GM18858 (cell line): ENCODE results near the gene CD177.
"Not testable (repeated sequence)": the region's sequence is repeated elsewhere in the genome, so short reads cannot be mapped to it uniquely, and the experiment has no call there.

ENCODE experiments used
- ATAC-seq: cut with Tn5 transposase; IDR thresholded peaks from one replicate; pipeline ENCODE4 v1.9.1; 2021; ENCODE audit not compliant: unreplicated experiment

The CD177 gene, protein sequence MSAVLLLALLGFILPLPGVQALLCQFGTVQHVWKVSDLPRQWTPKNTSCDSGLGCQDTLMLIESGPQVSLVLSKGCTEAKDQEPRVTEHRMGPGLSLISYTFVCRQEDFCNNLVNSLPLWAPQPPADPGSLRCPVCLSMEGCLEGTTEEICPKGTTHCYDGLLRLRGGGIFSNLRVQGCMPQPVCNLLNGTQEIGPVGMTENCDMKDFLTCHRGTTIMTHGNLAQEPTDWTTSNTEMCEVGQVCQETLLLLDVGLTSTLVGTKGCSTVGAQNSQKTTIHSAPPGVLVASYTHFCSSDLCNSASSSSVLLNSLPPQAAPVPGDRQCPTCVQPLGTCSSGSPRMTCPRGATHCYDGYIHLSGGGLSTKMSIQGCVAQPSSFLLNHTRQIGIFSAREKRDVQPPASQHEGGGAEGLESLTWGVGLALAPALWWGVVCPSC

DNA sequence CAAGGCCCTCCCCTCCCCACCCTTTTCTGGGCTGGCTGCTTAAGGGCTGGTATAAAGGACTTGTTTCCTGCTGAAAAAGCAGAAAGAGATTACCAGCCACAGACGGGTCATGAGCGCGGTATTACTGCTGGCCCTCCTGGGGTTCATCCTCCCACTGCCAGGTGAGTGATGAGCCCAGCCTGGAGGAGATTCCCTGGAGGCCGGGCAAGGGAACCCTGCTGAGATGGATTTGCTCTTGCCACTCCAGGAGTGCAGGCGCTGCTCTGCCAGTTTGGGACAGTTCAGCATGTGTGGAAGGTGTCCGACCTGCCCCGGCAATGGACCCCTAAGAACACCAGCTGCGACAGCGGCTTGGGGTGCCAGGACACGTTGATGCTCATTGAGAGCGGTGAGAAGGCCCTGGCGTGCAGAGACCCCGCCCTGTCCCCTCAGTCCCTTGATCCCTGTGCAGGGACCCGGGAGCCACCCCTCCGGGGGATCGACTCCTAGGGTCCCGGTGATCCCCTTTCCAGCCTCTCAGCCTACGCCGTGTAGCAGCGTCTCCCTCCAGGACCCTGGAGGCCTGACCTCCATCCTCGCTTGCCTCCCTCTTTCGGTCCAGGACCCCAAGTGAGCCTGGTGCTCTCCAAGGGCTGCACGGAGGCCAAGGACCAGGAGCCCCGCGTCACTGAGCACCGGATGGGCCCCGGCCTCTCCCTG lies at the start of gene CD177:
Gene CD177 (plus strand): TSS at position 81 of the 699 bp plus-strand sequence. CDS start 29 bp downstream, at position 110.
- ATAC-seq = no peak

DNA sequence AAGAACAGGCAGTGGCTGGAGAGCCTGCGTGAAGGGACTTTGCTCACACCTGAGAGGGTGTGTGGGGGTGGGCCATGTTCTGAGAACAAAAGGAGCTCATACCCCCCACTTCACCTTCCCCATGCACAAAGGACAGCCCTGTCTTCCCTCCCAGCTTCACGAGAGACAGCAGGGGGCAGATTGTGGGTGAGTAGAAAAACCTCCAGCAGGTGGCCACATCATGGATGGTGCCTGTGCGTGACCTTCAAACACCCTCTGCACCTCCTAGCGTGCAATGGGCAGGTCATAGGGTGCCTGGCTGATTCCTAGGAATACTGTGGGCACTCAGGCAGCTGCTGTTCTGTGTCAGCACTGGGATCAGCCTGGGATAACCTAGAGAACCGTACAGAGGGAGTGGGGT lies 47.8 kb upstream of the CD177 start:
- no peak for ATAC-seq

DNA sequence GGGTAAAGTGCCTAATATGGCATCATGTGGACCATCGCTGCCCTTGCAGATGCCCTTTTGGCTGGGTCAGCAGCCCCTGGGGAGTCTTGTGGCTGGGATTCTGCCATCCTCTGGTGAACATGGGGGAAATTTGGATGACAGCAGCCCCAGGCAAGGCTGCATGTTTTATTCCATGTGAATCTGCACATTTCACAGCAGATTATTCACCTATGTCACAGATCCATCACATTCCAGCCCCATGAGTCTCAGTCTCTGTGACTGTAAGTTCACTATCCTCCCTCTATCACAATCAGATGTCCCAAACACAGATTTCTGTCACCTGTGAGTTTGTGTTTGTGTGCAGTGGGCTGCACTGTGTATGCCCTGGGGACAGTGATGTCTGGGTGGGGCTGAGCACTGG lies 47.4 kb upstream of the CD177 start:
- ATAC-seq = no peak

DNA sequence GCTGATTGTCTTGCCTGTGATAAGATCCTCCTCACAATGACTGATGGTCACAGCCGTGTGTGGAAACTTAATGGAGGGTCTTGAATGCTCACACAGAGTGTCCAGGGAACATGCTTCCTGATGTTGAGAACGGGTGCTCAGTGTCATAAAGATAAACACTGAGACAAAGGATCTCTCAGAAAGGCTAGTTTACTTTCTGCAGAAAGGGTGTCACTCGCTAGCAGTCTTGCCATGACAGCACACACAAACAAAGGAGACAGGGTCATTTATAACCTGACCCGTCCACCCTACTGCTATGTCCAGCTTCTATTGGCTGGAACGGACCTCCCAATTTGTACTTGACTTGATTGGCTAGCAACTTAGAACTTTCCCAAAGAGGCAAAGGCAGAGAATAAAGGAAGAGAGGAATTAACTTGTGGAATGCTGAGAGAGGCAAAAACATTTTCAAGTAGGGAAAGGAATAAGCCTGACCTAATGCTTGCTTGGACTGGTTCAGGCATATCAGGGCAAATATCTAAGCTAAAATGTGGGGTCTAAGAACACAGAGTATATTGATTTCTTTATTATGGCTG lies 45.2 kb upstream of the CD177 start:
- no peak for ATAC-seq

DNA sequence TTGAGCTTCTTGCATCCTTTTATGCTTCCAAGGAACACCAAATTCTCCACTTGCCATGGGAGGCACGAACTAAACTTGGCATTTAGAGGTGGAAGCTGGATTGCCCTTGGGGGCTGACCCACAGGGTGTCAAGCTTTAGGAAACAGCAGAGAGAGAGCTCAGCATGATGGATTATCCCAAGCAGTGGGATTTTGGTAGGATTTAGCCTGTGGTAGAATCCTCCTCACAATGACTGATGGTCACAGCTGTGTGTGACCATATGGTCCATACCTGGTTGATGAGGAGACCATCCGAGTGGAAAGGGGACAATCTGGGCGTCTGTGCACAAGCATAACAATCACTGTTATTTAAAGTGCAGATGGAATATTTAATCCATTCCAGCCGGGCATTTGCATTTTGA lies 44.0 kb upstream of the CD177 start:
- no peak for ATAC-seq

DNA sequence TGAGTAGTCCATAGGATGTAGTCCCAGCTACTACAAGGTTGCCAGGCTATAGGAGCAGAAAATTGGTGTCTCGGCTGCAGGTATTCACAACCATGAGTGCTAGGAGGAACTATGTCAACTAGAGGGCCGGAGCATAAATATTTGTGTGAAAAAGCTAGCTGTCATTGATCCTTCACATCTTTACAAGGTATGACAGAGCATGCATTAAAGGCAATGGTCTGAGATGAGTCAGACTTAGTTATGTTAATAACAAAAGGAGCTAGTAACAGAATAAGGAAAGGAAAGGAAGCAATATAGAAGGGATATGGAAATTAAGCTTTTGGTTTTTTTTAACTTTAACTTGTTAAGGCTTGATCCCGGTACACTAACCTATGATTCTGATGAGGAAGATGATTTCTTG lies 43.3 kb upstream of the CD177 start:
- no peak for ATAC-seq

DNA sequence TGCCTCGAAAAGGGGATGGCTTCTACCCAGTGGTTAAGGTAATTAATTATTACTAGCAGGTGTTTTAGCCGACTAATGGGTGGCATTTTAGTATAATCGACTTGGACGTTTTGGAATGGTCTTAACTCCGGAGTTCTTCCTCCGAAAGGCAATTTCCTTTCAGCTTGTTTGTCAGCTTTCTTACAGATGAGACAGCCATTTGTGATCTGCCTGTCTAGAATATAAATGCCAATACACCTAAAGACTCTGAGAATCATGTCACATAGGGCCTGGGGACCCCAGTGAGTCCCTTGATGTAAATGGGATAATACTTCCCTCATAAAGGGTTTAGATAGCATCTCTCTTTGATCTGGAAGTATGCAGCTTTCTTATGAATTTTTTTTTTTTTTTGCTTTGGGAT lies 42.2 kb upstream of the CD177 start:
- ATAC-seq = no peak

DNA sequence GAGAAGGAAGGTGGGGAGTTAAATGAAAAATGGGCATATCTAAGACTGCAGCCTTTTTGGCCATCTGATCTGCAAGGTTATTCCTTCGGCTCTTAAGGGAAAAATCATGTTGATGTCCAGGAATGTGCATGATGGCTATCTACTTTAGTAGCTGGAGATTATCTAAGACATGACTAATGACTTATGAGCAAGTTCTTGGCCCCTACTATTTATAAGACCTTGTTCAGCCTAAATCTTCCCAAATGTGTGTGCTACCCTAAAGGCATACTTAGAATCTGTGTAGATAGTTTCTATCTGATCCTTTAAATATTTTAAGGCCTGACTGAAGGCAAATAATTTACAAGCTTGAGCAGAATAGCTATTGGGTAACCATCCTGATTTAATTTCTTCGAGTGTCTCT lies 41.8 kb upstream of the CD177 start:
- no peak for ATAC-seq

DNA sequence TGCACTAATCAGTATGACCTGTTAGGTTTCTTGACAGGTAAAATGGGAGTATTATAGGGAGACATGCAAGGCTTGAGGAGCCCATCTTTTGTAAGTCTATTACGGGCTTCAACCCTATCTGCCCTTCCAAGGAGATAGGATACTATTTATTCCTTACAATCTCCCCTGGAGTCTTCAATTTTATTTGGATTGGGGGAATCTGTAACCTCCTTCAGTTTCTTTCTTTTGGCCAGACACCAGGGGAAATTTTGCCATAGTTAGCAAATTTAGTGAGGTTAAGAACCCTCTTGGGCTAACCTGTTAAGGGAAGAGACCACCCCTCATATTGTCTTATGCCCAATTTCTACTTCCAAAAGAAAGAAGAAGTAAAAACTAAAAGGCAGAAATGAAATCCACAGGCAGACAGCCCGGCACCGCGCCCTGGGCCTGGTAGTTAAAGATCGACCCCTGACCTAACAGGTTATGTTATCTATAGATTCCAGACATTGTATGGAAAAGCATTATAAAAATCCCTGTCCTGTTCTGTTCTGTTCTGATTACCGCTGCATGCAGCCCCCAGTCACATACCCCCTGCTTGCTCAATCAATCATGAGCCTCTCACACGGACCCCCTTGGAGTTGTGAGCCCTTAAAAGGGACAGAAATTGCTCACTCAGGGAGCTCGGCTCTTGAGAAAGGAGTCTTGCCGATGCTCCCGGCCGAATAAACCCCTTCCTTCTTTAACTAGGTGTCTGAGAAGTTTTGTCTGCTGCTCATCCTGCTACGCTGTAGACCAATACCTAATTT lies 39.6 kb upstream of the CD177 start:
- no peak for ATAC-seq

DNA sequence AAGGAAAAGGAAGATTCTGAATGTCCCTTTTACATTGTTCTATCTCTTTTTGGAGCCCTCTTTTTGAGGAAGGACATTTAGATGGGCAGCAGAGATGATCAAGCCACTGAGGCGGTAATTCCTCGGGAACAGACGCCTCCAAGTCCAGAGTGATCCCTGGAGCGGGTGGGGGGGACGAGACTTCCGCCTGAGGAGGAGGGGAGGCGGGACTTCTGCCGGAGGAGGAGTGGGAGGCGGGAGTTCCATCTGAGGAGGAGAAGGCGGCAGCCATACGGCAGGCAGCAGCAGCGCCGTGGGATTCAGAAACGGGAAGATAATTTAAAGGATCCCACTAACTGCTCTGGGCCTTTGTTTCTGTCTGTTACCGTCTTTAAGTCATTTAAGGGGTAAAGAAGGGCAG lies 37.6 kb upstream of the CD177 start:
- ATAC-seq = no peak

DNA sequence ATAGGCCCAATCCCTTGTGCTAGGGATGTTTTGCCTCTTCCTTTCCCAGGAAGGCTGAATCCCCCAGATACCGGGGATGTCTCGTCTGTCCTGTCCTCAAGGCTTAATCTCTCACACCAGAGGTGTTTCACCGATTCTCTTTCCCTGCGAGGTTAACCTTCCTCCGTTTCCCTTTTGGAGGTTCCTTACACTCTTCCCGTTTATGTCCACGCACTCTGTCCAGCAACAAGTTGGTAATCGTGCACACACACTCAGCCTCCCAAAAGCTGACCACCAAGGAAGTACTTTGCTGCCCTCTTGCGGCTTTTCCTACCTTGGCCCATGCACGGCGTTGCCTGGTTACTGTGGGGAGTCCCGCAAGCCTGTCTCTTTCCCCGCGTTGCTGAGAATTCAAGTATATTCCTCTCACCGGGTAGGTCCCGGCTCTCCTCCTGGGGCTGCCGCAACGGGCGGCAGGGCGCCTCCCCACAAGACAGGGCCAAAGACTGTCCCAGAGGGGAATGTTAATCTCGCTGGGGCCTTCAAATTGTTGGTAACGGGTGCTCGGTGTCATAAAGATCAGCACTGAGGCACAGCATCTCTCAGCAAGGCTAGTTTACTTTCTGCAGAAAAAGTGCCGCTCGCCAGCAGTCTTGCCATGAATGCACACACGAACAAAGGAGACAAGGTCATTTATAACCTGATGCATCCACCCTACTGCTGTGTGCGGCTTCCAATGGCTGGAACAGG lies 36.7 kb upstream of the CD177 start:
- ATAC-seq = no peak

DNA sequence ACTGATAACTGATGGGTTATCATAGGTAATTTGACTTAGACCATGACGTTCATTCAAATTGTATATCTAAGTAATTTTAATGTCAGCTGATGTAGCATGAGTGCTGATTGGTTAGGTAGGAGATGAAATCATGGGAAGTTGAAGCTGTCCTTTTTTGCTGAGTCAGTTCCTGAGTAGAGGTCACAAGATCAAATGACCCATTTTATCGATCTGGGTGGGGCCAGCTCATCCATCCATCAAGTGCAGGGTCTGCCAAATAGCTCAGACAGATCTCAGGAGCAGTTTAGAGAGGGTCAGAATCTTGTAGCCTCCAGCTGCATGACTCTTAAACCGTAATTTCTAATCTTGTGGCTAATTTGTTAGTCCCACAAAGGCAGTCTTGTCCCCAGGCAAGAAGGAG lies 35.3 kb upstream of the CD177 start:
- no peak for ATAC-seq

DNA sequence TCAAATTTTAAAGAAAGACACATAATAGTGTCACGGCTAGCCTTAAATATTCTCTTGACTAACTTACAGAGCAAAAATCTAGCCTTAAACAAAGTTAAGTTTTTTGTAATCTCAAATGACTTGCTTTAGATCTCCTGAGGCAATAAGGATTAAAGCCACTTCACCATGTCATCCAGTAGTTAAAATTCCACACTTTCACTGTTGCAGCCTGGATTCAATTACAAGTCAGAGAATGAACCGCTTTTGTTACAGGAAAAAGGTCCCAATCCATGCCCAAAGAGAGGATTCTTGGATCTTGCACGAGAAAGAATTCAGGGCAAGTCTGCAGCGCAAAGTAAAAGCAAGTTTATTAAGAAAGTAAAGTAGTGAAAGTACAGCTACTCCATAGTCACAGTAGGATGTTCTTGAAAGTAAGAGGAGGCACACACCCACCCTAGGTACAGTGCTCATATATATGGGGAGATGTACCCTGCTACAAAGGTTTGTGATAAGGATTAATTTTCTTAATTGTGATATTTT lies 34.6 kb upstream of the CD177 start:
- ATAC-seq = no peak

DNA sequence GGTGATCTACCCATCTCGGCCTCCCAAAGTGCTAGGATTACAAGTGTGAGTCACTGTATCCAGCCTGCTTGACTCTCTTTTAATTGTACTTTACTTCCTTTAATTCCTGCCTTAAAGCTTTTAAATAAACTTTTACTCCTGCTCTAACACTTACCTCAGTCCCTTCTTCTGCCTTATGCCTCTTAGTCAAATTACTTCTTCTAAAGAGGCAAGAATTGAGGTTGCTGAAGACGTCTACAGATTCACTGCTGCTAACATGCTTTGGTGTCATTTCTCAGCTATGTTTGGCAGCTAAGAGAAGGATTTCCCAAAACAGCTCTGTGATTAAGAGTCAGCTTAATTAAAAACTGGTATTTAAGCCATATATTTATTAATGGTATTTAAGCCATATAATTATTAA lies 32.9 kb upstream of the CD177 start:
- ATAC-seq = no peak

DNA sequence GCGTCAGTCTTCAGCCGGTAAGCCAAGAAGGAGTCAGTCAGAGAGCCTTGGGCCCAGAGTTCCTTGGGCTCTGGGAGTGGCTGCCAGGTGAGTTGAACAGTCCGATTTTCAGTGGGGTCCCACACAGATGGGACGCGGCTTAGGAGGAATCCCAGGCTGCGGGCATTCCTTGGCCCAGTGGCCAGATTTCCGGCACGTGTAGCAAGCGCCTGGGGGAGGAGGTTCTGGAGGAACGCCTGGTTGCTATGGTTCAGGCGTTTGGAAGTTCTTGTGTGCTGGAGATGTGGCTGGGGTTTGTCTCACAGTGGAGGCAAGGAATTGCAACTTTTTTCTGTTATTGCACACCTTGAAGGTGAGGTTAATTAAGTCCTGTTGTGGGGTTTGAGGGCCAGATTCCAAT lies 26.7 kb upstream of the CD177 start:
- ATAC-seq = not testable (repeated sequence)

DNA sequence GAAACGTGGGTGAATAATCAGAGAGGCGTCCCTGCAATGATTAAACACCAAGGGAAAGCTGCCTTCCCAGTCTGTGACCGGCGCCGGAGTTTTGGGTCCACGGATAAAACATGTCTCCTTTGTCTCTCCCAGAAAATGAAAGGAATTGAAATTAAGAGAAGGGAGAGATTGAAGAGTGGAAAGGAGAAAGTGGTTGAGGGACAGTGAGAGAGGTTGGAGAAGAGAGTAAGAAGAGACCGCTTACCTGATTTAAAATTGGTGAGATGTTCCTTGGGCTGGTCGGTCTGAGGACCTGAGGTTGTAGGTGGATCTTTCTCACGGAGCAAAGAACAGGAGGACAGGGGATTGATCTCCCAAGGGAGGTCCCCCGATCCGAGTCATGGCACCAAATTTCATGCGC lies 24.9 kb upstream of the CD177 start:
- not testable (repeated sequence) for ATAC-seq

DNA sequence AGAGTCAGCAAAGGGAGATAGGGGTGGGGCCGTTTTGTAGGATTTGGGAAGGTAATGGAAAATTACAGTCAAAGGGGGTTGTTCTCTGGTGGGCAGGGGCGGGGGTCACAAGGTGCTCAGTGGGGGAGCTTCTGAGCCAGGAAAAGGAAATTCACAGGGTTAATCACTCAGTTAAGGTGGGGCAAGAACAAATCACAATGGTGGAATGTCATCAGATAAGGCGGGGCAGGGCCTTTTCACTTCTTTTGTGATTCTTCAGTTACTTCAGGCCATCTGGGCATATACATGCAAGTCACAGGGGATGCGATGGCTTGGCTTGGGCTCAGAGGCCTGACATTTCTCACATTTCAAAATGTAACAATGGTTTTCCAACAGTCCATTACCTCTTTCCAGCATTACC lies 24.4 kb upstream of the CD177 start:
- not testable (repeated sequence) for ATAC-seq

DNA sequence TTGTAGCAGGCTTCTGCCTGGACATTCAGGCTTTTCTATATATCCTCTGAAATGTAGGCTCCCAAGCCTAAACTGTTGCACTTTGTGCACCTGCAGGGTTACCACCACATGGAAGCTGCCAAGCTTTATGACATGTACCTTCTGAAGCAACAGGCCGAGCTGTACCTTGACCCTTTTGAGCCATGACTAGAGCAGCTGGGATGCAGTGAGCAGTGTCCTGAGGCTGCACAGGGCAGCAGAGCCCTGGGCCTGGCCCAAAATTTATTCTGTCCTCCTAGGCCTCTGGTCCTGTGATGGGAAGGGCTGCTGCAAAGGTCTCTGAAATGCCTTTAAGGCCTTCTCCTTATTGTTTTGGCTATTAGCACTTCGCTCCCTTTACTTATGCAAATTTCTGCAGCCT lies 23.5 kb upstream of the CD177 start:
- ATAC-seq = no peak

DNA sequence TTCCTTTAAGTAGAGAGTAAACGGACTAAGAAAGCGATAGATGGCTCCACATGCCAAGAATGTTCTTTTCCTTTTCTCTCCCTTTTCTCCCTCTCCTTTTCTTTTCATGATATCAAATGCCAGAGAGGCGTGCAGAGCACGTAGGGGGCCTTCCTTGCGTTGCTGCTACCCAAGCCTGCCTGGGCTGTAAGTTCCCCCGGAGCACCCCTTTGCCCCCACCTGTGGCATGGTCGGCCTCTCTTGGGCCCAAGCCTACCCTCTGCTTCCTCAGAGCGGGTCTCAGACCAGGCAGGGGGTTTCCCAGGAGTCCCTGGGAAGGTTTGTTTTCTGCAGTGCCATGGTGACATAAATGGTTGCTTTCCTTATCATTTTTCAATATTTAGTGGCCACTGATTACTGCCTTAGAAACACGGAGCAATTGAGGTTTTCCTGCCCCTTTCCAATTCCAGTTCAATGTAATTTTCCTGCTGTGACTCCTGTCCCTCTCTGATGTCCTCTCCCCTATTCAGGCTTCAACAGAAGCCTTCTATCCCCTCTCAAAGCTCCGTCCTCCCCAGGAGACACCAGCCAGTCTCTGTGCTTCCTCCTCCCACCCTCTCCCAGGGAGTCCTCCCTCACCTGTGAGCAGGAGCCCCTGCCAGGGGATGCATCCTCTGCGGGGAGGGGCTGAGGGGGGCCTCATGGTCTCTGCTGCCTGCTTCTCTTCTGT lies 22.6 kb upstream of the CD177 start:
- no peak for ATAC-seq
